GM20431 (cell line): ENCODE data around the gene ASAH2.
"Not testable (repeated sequence)": the region's sequence is repeated elsewhere in the genome, so short reads cannot be mapped to it uniquely, and the experiment has no call there.

Source experiments
- in situ Hi-C: fragments of 300-500 bp; cut with MseI, MboI; formaldehyde crosslinking; loops from one replicate; pipeline ENCODE4 v1.15.0; 2020; ENCODE audit warnings: low sequenced_read_pairs; ENCODE audit not compliant: unreplicated experiment

Gene ASAH2

DNA sequence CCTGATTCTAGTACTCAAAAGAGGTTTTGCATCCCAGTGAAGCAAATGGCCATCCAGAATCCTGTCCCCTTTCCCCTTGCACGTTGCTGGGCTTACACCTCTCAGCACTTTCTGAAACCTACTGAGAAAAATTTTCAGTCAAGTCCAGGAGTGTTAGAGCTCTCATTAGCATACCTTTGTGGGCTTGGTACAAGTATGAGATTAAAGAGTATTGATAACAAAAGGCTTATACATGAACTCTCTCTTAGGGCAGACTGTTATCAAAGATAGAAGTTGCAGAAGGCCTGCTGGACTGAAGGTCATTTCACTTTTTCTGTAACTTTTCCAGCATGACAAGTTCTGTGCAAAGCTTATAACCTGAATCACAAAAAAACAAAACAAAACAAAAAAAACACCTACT, at the start of gene ASAH2:
Gene ASAH2, minus strand, starts transcription at position 123 of the 400 bp plus-strand sequence. CDS start 2,906 bp downstream, outside the sequence.
- in situ Hi-C loops = no loop called here

DNA sequence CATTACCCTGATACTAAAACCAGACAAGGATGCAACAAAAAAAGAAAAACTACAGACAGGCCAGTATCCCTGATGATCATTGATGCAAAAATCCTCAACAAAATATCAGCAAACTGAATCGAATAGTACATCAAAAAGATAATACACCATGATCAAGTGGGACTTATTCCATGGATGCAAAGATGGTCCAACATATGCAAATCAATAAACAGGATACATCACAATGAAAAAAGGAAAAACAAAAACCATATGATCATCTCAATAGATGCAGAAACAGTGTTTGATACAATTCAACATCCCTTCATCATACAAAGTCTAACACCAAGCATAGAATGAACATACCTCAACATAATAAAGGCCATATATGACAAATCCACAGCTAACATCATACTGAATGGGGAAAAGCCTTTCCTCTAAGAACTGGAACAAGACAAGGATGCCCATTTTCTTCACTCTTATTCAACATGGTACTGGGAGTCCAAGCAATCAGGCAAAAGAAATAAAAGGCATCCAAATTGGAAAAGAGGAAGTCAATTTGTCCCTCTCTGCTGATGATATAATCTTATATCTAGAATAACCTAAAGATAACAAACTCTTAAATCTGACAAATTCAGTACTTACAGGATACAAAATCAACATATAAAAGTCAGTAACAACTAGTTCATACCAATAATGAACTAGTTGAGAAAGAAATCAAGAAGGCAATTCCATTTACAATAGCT, 48.8 kb upstream of the ASAH2 start:
- in situ Hi-C loops = no loop called here

DNA sequence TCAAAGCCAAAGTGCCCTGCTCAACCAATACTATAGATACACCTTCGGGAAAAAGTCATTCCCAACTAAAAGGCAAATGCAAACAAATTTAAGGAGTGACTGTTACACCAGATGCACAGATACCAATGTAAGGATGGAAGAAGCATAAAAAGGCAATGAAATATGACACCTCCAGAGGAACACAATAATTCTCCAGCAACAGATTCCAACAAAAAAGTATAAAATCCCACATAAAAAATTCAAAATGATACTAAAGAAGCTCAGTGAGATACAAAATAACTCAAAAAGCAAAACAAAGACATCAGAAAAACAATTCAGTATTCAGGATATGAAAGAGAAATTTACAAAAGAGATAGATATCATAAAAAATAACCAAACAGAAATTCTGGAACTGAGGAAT, 44.1 kb upstream of the ASAH2 start:
- in situ Hi-C loops = no loop called here

DNA sequence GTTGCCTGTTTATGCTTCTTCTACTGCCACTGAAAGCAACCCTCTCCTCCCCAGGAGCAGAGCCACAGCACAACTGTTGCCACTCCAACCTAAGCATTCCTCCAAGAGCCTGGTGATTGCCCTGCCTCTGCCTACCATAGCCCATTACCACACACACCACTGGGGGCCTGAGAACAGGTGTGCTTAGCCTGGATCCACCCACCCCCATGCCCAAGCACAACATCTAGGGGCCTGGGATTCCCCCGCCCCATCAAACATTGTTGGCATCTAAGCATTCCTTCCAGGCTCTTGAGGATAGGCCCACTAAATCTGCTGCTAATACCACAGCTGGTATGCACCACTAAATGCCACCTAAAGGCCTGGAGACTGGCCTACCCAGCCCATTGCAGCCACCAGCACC, 43.3 kb upstream of the ASAH2 start:
- in situ Hi-C loops = no loop called here

DNA sequence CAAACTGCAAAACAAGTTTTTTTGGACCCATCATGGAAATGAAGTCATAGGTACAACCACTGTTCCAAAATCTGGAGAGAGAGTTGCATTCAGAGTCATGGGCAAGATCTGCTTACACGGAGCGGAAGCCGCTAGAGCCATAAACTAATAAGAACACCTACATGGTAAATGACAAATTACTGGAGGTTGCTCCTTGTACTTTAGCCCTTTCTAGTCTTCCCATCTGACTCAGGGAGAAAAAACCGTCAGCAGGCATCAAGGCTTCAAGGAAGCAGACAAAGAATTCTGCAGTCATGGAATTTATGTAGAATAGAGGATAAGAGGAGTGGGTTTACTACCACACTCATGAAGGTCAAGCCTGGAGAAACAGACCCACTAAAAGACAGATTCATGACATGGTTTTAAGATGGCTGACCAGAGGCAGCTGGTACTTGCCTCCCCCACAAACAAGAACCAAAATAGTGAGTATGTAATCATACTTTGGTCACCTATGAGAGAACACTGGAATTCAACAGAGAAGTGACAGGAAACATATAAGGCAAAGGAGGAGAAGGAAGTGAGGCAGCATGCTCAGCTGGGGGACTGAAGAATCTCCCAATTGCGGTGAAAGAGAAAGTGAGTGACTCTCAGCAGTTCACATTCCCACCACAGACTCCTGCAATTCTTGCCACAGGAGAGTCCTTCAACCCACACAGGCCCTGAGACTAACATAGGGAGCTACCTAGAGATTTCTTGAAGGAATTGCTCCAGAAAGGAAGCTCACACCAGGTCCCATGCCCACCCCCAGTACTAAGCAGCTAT, 42.4 kb upstream of the ASAH2 start:
- in situ Hi-C loops = no loop called here

DNA sequence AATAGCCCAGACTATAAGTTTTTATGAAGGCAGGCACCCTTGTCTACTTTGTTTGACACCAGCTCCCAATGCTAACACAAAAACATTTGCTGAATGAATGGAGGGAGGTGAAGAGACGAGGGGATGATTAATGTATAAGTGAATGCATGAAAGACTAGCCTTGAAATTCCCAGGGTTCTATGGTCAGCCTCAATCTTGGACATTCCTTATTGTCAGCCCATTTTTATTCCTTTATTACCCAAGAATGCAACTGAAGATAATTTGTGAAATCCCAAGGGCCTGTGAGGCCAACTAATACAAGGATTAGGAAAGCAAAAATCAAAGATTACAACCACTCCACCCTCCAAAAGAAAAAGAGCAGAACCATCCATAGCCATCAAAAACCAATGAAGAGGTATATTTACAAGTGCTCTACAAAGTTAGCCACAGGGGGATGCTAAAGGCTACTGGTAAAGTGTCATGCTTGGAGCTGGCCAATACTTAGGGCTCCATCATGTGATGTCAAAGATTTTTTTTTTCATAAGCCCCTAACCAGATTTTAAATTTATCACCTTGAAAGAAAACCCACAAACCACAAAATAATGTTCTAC, 40.0 kb upstream of the ASAH2 start:
- in situ Hi-C loops = no loop called here

DNA sequence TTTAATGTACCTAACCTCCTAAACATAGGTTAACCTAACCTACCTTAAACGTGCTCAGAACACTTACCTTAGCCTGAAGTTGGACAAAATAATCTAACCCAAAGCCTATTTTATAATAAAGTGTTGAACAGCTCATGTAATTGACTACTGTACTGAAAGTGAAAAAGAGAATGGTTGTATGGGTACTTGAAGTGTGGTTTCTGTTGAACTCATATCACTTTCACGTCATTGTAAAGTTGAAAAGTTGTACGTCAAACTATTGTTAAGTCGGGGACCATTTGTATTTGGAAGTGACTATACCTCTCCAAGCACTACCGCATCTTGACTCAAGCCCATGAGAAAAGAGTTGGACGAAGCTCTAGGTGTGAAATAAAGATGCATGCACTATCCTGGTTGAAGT, 37.9 kb upstream of the ASAH2 start:
- in situ Hi-C loops = no loop called here

DNA sequence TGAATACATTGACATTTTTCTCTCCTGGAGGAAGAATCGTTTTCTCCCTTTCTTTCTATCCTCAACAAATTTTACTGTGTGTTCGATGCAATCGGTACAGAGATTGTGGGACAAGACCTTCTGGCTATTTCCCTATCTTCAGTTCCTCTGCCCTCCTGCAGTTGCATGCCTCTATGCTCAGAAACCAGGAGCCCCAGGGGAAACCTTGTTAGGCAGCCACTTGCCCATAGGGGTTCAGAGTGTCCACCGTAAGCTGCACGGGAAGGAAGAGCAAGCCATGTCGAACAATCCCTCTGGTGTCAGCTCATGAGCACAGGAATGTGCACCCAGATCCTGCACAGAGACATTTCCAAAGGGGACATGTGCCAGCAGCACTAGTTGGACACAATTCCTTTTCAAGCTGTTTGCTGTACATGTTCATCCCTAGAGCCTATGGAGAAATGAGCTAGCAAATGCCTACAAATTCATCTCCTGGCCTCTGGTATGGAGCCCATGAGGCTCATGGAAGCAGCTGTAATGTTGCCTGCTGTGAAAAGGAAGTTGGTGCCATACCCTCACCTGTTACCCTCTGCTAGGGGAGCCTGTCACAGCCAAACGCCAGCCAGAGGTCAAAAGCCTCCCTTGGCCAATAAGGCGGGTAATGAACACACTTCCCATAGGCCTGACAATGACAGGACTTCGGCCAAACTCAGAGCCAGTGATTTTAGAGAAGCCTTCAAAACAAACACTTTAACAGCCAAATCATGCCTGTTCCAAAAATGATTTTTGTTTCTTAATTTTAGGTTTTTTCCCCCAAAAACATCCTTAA, 35.9 kb upstream of the ASAH2 start:
- in situ Hi-C loops = no loop called here

DNA sequence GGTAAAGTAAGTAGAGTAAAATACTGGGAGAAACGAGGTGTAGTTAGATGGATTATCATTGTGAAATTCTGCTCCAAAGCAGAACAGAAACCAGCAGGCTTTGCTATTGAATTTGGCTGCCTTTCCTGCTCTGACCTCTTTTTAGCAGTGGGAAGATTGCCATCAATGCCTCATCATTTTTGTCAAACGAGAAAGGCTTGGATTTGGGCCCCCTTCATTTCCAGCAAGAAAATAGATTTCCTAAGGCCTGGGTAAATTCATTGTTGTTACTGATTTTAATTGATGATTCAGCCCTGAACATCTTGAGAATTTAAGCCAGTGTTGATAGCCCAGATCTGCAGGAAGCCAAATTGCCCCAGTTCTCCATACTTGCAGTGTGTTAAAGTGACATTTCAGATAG, 35.2 kb upstream of the ASAH2 start:
- in situ Hi-C loops = no loop called here

DNA sequence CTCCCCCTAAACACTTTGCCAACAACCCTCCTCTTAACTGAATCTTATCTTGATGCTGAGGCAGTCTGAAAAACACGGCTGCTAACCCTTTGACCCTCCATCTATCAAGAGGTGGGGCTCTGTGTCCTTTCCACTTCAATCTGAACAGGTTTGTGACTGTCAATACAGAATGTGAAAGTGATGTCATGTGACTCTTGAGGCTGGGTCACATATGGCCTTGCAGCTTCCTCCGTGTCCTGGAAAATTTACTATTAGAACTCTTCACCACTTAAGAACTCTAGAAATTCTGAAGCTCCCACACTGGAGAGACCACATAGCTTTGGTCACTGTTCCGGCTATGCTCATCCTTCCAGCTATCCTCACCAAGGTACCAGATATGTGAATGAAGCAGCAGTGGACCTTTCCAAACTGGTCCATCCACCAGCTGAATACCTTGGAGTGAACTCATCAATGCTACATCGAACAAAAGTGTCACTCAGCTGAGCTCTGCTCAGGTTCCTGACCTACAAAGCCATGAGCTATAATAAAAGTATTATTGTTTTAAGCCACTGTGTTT, 30.7 kb upstream of the ASAH2 start:
- in situ Hi-C loops = no loop called here

DNA sequence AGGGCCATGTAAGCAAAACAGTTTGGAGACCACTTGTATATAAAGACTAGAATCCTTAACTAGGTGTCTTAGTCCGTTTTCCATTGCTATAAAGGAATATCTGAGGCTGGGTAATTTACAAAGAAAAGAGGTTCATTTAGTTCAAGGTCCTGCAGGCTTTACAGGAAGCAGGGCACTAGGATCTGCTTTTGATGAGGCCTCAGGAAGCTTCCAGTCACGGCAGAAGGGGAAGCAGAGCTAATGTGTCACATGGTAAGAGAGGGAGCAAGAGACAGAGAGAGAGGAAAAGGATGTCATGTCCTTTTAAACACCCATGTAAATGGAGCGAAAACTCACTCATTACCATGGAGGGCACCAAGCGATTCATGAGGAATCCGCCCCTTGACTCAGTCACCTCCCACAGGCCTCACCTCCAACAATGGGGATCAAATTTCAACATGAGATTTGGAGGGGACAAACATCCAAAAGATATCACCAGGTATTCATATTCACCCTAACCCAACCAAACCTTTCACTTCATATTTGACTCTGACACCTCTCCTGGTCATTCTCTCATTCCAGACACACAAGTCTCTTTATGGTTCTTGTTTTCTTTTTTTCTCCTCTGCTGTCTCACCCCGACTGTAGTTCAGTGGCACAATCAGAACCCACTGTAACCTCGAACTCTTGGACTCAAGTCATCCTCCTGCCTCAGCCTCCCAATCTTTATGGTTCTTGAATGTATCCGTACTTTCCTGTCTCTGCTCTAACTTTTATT, 30.1 kb upstream of the ASAH2 start:
- in situ Hi-C loops = no loop called here

DNA sequence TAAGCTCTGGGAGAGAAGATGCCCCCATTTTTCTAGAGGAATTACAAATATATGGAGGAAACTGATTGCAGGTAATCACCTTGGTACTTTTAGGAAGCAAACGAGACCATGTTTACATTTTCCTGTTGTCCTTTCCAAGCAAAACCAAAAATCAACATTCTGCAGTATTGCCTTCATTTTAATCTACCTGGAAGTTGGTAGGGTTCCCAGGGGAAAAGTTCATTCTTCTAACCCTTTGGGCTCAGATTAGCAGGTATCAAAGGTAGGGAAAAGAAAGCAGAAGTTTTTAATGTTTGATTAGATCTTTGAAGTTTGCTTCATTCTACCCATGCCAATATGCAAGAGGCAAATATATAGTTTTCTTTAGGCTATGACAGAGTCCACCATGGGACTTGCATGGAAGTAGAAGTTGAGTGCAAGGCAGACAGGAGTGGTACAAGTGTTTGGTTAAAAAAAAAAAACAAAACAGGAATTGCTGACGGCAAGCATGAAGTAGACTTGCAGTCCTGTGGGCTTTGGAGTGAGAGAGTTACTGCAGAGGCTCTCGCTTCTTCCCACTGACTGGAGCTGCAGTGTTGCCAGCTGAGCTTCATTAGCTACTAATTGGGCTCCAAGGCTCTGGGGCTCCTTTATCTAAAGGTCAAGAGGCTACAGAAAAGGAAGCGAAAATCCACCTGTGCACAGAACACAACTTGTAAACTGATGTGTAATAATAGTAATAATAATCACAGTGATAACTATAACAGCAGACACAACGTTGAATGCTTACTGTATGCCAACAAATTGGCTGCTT, 28.9 kb upstream of the ASAH2 start:
- in situ Hi-C loops = no loop called here

DNA sequence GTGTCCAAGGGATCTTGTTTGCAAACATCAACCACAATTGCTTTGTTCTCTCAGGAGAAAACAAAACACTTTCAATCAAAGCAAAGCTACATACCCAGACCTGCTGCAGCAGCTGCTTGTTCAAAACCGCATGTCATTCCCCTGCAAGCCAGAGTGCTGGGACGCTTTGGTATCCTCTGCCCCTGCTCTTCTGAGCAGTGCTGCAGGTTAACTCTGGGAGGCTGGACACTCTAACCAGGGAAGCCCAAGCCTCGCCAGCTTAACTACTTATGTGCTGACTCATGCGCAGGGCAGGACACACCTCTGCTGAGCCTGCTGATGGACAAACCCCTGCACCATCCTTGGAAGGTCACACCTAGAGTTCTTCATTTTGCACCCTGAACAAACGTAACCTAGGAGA, 28.2 kb upstream of the ASAH2 start:
- in situ Hi-C loops = no loop called here

DNA sequence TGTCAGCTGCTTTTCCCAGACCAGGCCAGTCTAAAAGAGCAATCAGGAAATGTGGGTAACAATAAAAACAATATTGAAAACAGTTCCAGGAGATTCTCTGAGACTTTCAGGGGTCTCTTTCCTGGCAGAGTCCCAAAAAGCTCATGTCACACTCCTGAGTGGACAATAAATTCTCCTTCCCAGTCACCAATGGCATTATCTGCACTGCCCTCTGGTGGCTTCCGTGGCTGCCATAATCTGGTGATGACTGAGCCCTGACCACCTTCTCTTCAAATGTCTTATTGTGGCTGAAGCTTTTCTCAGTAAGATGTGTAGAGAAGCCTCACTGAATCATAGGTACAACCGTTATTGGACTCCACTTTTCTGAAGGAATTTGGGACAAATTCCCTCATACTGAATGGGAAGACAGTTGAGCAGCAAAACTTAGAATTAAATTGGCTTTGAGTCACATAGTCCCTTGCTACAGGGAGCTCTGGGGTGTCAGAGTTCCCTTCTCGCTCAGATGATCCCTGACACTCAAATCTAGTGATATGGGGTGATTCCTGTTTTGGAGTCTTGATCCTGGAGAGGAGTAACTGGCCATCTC, 24.4 kb upstream of the ASAH2 start:
- in situ Hi-C loops = no loop called here

DNA sequence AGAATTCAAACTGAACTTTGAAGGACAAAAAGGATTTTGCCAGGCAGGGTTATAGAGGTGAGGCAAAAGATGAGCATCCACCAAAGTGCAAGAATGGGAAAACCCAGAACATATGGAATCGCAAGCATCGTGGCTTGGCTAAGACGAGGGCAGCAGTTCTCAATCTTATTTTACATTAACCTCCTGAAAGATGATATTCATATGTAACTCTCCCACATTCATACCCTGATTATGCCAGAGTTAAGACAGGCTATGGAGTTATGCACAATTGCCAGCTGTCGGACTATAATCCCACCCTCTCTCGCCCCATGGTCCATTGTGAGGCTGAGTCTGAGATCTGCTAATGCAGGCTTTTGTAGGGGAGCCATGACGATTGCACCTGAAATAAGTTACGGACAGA, 21.2 kb upstream of the ASAH2 start:
- in situ Hi-C loops = no loop called here

DNA sequence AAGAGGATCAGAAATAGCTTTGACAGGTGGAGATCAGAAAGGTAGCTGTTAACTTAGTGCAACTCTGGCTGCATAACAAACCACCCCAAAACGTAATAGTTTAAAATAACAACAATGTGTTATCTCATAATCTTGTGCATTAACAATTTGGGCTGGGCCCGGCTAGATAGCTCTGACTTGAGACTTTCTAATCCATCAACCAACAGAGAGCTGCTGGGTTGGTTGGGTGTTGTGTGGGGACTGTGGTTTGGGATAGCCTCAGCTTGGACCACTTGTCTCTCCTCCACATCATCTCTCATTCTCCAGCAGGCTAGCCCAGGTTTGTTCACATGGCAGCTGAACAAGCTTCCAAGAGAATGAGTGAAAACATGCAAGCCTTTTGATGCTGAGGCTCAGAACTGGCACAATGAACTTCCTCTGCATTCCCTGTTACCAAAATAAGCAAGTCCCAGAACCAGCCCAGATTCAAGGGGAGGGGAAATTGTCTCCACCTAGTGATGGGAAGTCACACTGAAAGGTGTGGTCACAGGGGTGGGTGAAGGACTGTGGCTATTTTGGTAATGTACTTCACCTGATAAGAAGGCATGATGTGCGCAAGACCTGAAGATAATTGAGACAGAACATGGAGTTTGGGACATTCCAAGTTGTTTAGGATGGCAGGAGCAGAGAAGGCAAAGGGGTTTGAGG, 20.4 kb upstream of the ASAH2 start:
- in situ Hi-C loops = no loop called here

DNA sequence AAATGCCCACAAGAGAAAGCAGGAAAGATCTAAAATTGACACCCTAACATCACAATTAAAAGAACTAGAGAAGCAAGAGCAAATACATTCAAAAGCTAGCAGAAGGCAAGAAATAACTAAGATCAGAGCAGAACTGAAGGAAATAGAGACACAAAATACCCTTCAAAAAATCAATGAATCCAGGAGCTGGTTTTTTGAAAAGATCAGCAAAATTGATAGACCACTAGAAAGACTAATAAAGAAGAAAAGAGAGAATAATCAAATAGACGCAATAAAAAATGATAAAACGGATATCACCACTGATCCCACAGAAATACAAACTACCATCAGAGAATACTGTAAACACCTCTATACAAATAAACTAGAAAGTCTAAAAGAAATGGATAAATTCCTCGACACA, 16.6 kb upstream of the ASAH2 start:
- in situ Hi-C loops = not testable (repeated sequence)

DNA sequence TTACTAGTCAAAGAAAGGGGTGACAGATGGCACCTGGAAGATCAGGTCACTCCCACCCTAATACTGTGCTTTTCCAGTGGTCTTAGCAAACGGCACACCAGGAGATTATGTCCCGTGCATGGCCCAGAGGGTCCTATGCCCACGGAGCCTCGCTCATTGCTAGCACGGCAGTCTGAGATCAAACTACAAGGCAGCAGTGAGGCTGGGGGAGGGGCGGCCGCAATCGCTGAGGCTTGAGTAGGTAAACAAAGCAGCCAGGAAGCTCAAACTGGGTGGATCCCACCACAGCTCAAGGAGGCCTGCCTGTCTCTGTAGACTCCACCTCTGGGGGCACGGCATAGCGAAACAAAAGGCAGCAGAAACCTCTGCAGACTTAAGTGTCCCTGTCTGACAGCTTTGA, 11.3 kb upstream of the ASAH2 start:
- in situ Hi-C loops = not testable (repeated sequence)
